Measurements from ENCODE around the gene PLSCR5.

Gene PLSCR5

DNA sequence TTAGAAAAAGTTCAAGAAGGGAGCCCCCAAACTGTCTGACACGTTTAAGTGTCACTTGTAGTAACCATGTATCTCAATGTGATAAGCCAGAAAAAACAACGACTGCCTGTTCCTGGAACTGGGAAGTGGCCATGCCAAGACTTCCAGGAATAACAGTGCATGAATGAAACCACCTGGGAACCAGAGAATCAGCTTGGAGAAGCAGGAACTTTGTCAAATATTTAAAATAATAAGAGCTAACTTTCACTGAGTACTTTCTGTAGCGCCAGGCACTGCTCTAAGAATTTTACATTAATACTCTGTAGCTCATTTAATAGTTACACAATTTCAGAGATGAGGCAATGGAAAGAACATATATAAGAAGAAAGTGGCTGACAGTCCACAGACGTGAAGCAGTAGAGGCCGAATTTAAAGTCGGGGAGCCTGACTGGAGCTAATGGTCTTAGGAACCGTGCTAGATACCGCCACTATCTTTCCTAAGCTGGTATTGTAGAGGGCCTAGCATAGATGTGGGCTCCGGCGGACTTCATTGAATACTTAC lies 61.6 kb downstream of the PLSCR5 start:
- DNase-seq = no peak

DNA sequence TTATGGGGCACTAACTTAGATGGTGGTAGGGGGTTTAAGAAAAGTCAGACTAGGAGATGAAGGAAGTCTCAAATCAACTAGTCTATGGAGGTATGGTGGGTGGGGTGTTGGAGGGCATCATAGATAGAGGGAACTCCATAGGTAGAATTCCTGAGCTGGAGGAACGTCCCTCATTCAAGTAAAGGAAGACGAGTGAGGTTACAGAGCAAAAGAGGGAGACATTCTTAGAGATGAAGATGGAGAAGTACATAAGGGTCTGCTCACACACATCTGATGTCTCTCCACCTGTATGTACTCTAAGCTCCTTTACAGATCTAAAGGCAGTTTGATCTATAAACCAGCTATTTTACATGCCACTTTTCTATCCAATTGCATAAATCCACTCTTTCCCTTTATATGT lies 62.2 kb downstream of the PLSCR5 start:
- no peak for DNase-seq

DNA sequence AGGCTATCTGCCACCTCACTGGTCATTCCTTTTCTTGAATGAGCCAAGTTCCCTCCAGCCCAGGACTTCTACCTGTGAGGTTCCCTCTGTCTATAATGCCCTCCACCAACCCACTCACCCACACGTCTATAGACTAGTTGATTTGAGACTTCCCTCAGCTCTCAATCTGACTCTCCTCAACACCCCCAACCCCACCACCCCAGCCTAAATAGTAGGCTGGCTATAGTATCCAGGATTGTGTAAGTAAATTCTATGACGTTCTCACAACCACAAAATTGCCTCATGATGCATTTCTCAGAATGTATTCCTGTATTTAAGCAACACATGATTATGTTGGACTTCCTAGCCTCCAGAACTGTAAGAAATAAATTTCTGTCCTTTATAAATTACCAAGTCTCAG lies 63.0 kb downstream of the PLSCR5 start:
- DNase-seq = no peak

DNA sequence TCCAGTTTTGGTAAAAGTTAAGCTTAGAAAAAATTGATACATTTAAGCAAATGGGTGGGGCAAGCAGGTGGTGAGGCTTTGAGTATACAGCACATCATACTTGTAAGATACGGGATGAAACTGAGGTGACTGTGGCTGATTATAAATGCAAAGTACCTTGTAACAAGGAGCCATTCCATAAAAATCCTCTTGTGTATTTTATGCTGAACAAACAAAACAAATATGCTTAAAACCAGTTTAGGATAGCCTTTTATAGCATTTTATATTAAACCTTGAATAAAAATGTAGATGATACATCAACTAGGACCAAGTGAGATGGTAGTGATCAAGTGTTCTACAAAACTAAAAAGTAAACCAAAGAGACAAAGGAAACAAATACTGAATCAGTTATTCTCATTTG lies 64.2 kb downstream of the PLSCR5 start:
- no peak for DNase-seq

DNA sequence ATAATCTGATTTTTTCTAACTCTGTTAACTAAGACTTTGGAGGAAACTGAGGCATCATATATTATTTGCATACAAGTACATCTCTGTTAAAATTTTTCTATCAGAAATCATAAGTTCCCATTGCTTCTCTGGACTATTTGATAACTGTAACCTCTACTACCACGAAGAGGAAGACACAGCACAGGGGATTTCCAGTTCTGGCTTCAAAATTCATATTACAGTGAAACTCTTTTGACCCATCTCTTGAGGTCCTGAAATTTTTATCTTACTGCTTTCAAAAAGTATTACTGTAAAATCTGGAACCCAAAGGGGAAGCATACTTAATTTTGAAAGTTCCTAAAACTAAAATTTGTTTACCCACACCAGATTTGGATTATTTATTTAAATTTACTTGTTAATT lies 64.9 kb downstream of the PLSCR5 start:
- no peak for DNase-seq

DNA sequence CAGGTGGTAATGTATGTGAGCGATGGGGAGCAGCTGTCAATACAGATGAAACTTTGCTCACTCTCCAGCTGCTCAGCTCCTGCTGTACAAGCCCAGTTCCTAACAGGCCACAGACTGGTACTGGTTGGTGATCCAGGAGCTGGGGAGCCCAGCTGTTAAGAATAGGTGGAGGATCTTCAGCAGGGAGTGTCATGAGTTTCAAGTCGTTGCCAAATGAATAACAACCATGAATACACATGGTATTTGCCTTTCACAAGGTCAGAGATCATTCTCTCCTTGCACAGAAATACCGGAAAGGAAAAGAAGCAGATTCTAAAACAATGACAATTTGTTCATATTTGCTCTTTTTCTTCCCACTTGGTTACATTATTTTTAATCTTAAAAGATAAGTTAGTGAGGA lies 65.8 kb downstream of the PLSCR5 start:
- no peak for DNase-seq

- no peak for DNase-seq
These were observed 67.5 kb downstream of the PLSCR5 start for GRCh38 chr3:146537603-146538002.

DNA sequence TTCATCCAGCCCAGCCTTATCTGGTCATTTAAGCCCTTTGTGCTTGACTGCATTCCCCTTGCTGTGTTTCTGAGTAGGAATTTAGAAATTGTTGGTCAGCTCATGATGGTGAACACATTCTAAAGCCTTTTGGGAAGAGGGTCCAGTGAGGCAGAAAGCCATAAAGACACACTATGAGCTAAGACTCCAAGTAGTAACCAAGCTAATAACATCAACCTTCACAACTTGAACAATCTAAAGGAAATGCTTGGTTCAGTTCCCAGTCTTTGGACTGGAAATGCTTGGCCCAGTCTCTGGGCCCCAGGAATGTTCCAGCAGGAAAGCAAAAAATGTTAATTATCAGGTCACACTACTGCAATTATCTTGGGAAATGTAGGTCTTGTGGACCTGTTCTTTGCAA lies 68.5 kb downstream of the PLSCR5 start:
- DNase-seq = no peak

Data from NCI-H2171 treated with DMSO at 0.1 percent for 48 hours (cell line).